ENCODE data around the gene ARL14EPL. TPM values are rescaled to one million over a fixed set of nuclear protein-coding genes. Genes with fewer than 3 reads are reported as not detected.
"Not testable (repeated sequence)": the region's sequence is repeated elsewhere in the genome, so short reads cannot be mapped to it uniquely, and the experiment has no call there.

The ARL14EPL gene
- total and polyA plus RNA-seq, 8 donors = not detected

- FAIRE-seq = no peak
- intact Hi-C loops (cut with DNase I) = no loop called here
- Histone ChIP-seq H3K9me3 (no peaks in the 10 kb centered on the region), H3K36me3 (peaks cover 0 to 27% (median 16%) of the 10 kb centered on the region in 3 donors), H3K4me1 (no peaks in the 10 kb centered on the region), H3K4me3 (no peak overlapping the region), H3K27ac (no peak overlapping the region), H3K27me3 (no peaks in the 10 kb centered on the region)
- no peak for DNase-seq
- 95 to 97% methylated on average over 4 of the region's 4 CpGs for WGBS, 2 donors
- TF ChIP-seq CTCF (IDR thresholded peaks at IDR 0.05) = no peak
- no peak for ATAC-seq
Measured at GRCh38 chr5:116097301-116097700, 65.0 kb downstream of the ARL14EPL start.

GRCh38 chr5:116098998-116099397, 66.7 kb downstream of the ARL14EPL start:
- intact Hi-C loops (cut with DNase I) = no loop called here

GRCh38 chr5:116104941-116105340, 72.7 kb downstream of the ARL14EPL start:
- H3K9me3 ChIP-seq; FAIRE-seq; H3K4me1 ChIP-seq; DNase-seq; H3K36me3 ChIP-seq; H3K27me3 ChIP-seq; H3K4me3 ChIP-seq; H3K27ac ChIP-seq; intact Hi-C loops (cut with DNase I); ATAC-seq: not testable (repeated sequence)
- WGBS, 2 donors = 92 to 96% methylated on average over 2 of the region's 2 CpGs

More at GRCh38 chr5:116098998-116099397, 66.7 kb downstream of the ARL14EPL start:
- 72 to 95% methylated on average over 2 of the region's 2 CpGs for WGBS, 2 donors
- Histone ChIP-seq H3K36me3 (peaks cover 0 to 11% (median 5%) of the 10 kb centered on the region in 3 donors), H3K4me3 (no peak overlapping the region), H3K4me1 (no peaks in the 10 kb centered on the region), H3K27me3 (no peaks in the 10 kb centered on the region), H3K9me3 (no peaks in the 10 kb centered on the region), H3K27ac (no peak overlapping the region)
- no peak for ATAC-seq
- FAIRE-seq = no peak
- DNase-seq = no peak
- TF ChIP-seq CTCF (IDR thresholded peaks at IDR 0.05) = no peak

Other genes with a start within 250 kb of the ARL14EPL start
- gene CDO1, start 215.8 kb upstream of the ARL14EPL start, total RNA-seq = 1 to 10 TPM; 1.9 to 8.7 (median 3.8) TPM
- gene CDO1, start 215.8 kb upstream of the ARL14EPL start, polyA plus RNA-seq = 10 to 100 TPM in 1 of 2 donors, 1 to 10 TPM in 1; 6.7 to 19.7 TPM
- gene ATG12, start 190.9 kb upstream of the ARL14EPL start, total RNA-seq = 10 to 100 TPM; 13.0 to 21.5 (median 14.6) TPM
- gene ATG12, start 190.9 kb upstream of the ARL14EPL start, polyA plus RNA-seq = 10 to 100 TPM; 16.1 to 28.4 TPM
- gene AP3S1, start 190.5 kb upstream of the ARL14EPL start, total RNA-seq = 10 to 100 TPM; 40.6 to 58.4 (median 52.5) TPM
- gene AP3S1, start 190.5 kb upstream of the ARL14EPL start, polyA plus RNA-seq = 10 to 100 TPM; 26.0 to 36.4 TPM
- gene LVRN, start 70.0 kb upstream of the ARL14EPL start, total RNA-seq = under 1 TPM in 5 of 6 donors, not detected in 1; 0.08 to 0.40 (median 0.28) TPM
- under 1 TPM; 0.16 to 0.61 TPM for gene LVRN, start 70.0 kb upstream of the ARL14EPL start, polyA plus RNA-seq
- 10 to 100 TPM; 12.8 to 21.8 (median 14.7) TPM for gene COMMD10, start 52.6 kb downstream of the ARL14EPL start, total RNA-seq
- 10 to 100 TPM; 14.3 to 14.8 TPM for gene COMMD10, start 52.6 kb downstream of the ARL14EPL start, polyA plus RNA-seq